ENCODE measurements around the gene FRAT1. TPM values are rescaled to one million over a fixed set of nuclear protein-coding genes. Genes with fewer than 3 reads are reported as not detected.
"Not testable (repeated sequence)": the region's sequence is repeated elsewhere in the genome, so short reads cannot be mapped to it uniquely, and the experiment has no call there.

Gene FRAT1
- total RNA-seq, 6 experiments from 2014 or later, result 3.5 to 8.5 (median 7.4) TPM

DNA sequence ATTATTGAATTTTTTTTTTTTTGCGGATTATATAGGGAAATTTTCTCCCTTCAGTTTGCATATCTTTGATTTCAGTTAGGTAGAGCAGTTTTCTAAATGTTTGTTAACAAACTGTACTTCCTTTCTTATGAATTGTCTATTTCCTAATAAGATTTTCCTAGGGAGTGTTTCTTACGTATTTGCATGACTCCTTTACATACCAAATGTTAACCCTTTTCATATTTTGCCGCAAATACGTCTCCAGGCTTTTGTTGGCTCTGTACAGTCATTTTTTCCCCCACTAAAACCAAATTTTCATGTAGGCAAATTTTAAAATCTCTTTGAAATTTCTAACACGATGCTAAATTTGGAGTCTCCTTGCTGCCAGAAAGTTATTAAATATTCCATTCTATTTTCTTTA, 17.4 kb downstream of the FRAT1 start:
- Histone ChIP-seq H3K27me3 (no peaks in the 10 kb centered on the region), H3K4me1 (peaks cover 0 to 6% (median 0%) of the 10 kb centered on the region in 4 donors), H3K36me3 (no peaks in the 10 kb centered on the region), H3K4me3 (no peak overlapping the region), H3K9me3 (no peaks in the 10 kb centered on the region), H3K27ac (no peak overlapping the region)
- ATAC-seq (no peak), DNase-seq (no peak)
- TF ChIP-seq, protein P1, sequence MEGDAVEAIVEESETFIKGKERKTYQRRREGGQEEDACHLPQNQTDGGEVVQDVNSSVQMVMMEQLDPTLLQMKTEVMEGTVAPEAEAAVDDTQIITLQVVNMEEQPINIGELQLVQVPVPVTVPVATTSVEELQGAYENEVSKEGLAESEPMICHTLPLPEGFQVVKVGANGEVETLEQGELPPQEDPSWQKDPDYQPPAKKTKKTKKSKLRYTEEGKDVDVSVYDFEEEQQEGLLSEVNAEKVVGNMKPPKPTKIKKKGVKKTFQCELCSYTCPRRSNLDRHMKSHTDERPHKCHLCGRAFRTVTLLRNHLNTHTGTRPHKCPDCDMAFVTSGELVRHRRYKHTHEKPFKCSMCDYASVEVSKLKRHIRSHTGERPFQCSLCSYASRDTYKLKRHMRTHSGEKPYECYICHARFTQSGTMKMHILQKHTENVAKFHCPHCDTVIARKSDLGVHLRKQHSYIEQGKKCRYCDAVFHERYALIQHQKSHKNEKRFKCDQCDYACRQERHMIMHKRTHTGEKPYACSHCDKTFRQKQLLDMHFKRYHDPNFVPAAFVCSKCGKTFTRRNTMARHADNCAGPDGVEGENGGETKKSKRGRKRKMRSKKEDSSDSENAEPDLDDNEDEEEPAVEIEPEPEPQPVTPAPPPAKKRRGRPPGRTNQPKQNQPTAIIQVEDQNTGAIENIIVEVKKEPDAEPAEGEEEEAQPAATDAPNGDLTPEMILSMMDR (IDR thresholded peaks at IDR 0.05), result no peak
- no peak for TF ChIP-seq POLR2A (IDR thresholded peaks at IDR 0.05)
- 47% methylated on average over 5 of the region's 5 CpGs for WGBS (ENCODE audit: insufficient coverage, low coverage, low lambda C conversion rate, missing lambda C conversion rate)
- intact Hi-C loops (cut with DNase I), result loop anchor here in 1 of 2 donors (10.0 kb wide), 1 partner anchor 52 kb away; no protein-coding TSS in a partner anchor

DNA sequence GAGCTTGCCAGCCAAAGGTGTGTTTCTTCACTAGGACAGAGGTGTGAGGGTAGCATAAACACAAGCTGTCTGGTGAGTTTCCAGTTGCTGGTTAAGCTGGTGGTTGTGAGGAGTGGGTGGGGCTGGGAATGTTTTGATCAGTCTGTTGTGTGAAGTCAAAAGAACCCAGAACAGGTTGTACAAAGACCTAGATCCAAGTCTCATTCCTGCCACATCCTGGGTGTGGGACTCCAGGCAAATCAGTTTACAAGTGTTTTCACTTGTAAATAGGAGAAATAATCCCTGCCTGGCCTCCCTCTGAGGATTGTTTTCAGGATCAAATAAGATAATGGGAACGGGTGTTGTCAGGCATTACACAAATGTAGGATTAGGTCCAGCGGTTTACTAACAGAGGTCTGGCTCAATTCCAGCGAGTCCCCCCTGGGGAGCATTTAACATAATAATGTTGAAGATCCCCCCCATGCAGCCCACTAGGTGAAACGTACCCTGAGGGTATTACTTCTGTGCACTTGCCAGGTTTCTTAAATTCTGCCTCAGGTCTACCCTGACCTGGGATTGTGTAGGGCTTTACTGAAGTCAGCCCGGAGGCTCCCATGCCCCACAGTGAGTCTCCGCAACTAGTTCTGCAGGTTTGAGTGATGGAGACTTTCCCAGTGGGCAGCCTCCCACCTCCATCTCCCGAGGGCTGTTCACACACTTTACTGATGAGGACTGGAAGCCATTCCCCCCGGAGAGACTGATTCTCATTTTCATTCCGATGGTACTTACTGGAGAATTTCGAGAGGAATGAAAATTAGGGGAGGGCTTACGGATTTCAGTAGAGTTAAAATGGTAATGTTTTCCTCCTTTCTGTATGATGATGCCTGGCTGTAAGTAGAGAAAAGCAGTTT, 18.1 kb downstream of the FRAT1 start:
- no peaks in the 10 kb centered on the region for H3K4me1 ChIP-seq
- DNase-seq (no peak), ATAC-seq (no peak)
- TF ChIP-seq POLR2A (IDR thresholded peaks at IDR 0.05), result no peak
- TF ChIP-seq, protein P1 (IDR thresholded peaks at IDR 0.05), result no peak
- intact Hi-C loops (cut with DNase I), result loop anchor here in 1 of 2 donors (10.0 kb wide), 1 partner anchor 52 kb away; no protein-coding TSS in a partner anchor
- no peaks in the 10 kb centered on the region for H3K36me3 ChIP-seq
- H3K9me3 ChIP-seq, result no peaks in the 10 kb centered on the region
- 26% methylated on average over 8 of the region's 11 CpGs for WGBS (ENCODE audit: insufficient coverage, low coverage, low lambda C conversion rate, missing lambda C conversion rate)
- no peak overlapping the region for H3K27ac ChIP-seq
- H3K4me3 ChIP-seq, result no peak overlapping the region
- no peaks in the 10 kb centered on the region for H3K27me3 ChIP-seq

DNA sequence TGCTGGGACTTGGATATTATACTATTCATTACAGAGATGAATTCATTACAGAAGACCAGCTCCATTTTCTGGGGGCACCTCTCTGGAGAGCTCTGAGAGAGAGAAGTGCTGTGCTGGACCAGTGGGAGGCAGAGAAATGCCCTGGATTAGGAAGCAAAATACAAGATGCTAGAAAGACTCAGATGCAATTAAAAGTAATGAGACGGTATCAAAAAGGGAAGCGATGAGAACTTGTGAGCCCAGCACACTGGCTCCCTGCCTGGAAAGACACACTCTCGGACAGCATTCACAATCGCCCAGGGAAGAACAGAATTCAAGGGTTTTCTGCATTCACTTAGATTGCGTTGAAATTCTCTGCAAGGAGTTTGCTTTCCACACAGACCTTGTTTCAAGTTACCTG, 19.0 kb downstream of the FRAT1 start:
- ATAC-seq (no peak), DNase-seq (no peak)
- Histone ChIP-seq H3K4me1 (no peaks in the 10 kb centered on the region), H3K27ac (no peak overlapping the region), H3K36me3 (no peaks in the 10 kb centered on the region), H3K9me3 (no peaks in the 10 kb centered on the region), H3K27me3 (no peaks in the 10 kb centered on the region), H3K4me3 (no peak overlapping the region)
- no peak for TF ChIP-seq POLR2A (IDR thresholded peaks at IDR 0.05)
- TF ChIP-seq, protein P1 (IDR thresholded peaks at IDR 0.05), result no peak
- intact Hi-C loops (cut with DNase I), result loop anchor here in 1 of 2 donors (10.0 kb wide), 1 partner anchor 53 kb away; no protein-coding TSS in a partner anchor
- WGBS (ENCODE audit: insufficient coverage, low coverage, low lambda C conversion rate, missing lambda C conversion rate), result 56% methylated on average over 5 of the region's 5 CpGs

DNA sequence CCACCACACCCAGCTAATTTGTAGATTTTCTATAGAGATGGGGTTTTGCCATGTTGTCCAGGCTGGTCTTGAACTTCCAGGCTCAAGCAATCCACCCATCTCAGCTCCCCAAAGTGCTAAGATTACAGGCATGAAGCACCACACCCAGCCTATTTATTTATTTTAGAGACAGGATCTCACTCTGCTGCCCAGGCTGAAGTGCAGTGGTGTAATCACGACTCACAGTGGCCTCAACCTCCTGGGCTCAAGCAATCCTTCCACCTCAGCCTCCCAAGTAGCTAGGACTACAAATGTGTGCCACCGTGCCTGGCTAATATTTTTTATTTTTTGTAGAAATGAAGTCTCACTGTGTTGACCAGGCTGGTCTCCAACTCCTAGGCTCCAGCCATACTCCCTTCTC, 22.3 kb downstream of the FRAT1 start:
- TF ChIP-seq POLR2A (IDR thresholded peaks at IDR 0.05), result no peak
- TF ChIP-seq, protein P1 (IDR thresholded peaks at IDR 0.05), result no peak
- Histone ChIP-seq H3K4me1 (no peaks in the 10 kb centered on the region), H3K9me3 (no peaks in the 10 kb centered on the region), H3K4me3 (no peak overlapping the region), H3K27ac (no peak overlapping the region), H3K36me3 (no peaks in the 10 kb centered on the region), H3K27me3 (no peaks in the 10 kb centered on the region)
- ATAC-seq (no peak), DNase-seq (no peak)
- intact Hi-C loops (cut with DNase I), result no loop called here
- WGBS (ENCODE audit: insufficient coverage, low coverage, low lambda C conversion rate, missing lambda C conversion rate), result 67% methylated on average over 1 of the region's 2 CpGs

DNA sequence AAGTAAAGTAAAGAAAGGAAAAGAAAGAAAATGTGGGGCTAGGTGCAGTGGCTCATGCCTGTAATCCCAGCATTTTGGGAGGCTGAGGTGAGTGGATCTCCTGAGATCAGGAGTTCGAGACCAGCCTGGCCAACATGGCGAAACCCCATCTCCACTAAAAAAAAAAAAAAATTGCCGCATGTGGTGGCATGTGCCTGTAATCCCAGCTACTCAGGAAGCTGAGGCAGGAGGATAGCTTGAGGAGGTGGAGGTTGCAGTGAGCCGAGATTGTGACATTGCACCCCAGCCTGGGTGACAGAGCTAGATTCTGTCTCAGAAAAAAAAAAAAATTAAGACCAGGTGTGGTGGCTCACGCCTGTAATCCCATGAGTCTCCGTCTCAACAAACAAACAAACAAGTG, 24.6 kb downstream of the FRAT1 start:
- DNase-seq; H3K4me3 ChIP-seq; H3K27me3 ChIP-seq; intact Hi-C loops (cut with DNase I); H3K4me1 ChIP-seq; ATAC-seq; H3K9me3 ChIP-seq; H3K27ac ChIP-seq; H3K36me3 ChIP-seq: not testable (repeated sequence)
- 85% methylated on average over 5 of the region's 6 CpGs for WGBS (ENCODE audit: insufficient coverage, low coverage, low lambda C conversion rate, missing lambda C conversion rate)
